ENCODE measurements around the gene CCDC188. TPM values are rescaled to one million over a fixed set of nuclear protein-coding genes. Genes with fewer than 3 reads are reported as not detected.

CCDC188 gene
- total RNA-seq, 1 experiment from 2014 or later: not detected

- no peak overlapping the region for H3K4me3 Mint-ChIP-seq (ENCODE audit: low read depth, unreplicated experiment)
- no peak for TF ChIP-seq CTCF (IDR thresholded peaks at IDR 0.05; ENCODE audit: unreplicated experiment)
- H3K27ac Mint-ChIP-seq (ENCODE audit: unreplicated experiment): no peak overlapping the region
- intact Hi-C loops (cut with micrococcal nuclease; ENCODE audit: unreplicated experiment): no loop called here
- no peaks in the 10 kb centered on the region for H3K4me1 Mint-ChIP-seq (ENCODE audit: low read depth, unreplicated experiment)
- CTCF ChIA-PET: no interaction called here
- no TSS peak for BruUV-seq (replicated peaks)
- no peaks in the 10 kb centered on the region for H3K36me3 Mint-ChIP-seq (ENCODE audit: insufficient read depth, unreplicated experiment)
- H3K9me3 Mint-ChIP-seq (ENCODE audit: low read depth, unreplicated experiment): no peaks in the 10 kb centered on the region
- DNase-seq: no peak
- H3K27me3 Mint-ChIP-seq (ENCODE audit: unreplicated experiment): peaks cover 63% of the 10 kb centered on the region
Observed at GRCh38 chr22:20170170-20170569, 19.3 kb upstream of the CCDC188 start.

DNA sequence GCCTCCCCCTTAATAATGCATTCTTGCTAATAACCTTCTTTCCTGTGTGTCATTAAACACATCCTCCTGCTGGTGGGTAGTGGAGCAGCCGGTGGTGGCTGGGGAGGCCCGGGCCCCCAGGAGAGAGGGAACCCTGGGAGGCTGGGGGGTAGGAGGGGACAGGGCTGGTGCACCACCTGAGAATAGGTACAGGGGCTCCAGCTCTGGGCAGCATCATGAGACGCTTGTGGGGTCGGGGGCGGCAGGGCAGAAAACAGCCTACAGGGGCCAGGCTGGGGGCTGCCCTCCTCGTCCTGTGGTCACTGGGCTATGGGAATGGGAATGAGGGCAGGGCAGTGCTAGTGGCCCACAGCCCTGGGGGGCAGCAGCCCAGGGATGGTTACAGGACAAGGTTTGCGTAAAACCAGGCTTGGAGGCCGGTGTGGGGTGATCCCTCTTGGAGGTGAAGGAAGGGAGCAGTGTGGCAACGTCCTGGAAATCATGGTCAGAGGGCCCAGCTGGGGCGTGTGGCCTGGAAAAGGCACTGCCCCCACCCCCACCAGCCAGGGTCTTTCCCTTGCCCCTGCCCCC is 18.5 kb upstream of the CCDC188 start:
- DNase-seq: no peak
- Mint-ChIP-seq H3K9me3 (ENCODE audit: low read depth, unreplicated experiment) (peaks cover 1% of the 10 kb centered on the region), H3K4me3 (ENCODE audit: low read depth, unreplicated experiment) (no peak overlapping the region), H3K36me3 (ENCODE audit: insufficient read depth, unreplicated experiment) (no peaks in the 10 kb centered on the region), H3K4me1 (ENCODE audit: low read depth, unreplicated experiment) (no peaks in the 10 kb centered on the region), H3K27ac (ENCODE audit: unreplicated experiment) (no peak overlapping the region), H3K27me3 (ENCODE audit: unreplicated experiment) (peaks cover 65% of the 10 kb centered on the region)
- TF ChIP-seq CTCF (IDR thresholded peaks at IDR 0.05; ENCODE audit: unreplicated experiment): no peak
- CTCF ChIA-PET: no interaction called here
- no TSS peak for BruUV-seq (replicated peaks)
- intact Hi-C loops (cut with micrococcal nuclease; ENCODE audit: unreplicated experiment): no loop called here

DNA sequence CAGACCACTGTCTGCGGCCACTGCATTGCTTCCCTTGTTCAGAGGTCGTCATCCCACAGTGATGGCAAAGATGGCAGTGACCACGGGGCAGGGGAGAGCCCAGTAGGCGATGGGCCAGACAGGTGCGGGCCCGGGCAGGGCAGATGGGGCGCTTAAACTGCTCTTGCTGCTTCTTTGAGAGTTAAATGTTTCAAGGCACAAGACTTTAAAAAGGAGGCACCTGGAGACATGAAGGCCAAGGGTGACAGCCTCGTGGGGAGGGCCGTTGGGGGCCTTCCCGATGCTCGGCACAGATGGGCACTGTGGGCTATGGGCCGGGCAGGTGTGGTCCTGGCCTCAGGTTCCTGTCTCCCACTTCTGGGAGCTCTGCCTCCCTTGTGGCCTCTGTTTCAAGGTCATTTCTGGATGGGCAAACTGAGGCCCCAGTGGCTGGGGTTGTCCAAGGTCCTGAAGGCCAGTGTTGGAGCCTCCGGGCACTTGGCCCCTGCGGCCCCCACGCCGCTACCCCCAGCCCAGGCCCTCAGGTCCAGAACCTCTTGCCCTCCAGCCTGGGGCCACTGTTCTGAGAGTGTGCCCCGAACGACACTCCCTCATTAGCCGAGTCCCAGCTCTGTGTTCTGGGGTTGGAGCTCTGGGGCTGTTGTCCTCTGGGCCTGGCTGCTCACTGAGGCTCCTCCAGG is 16.9 kb upstream of the CCDC188 start:
- no peak overlapping the region for H3K4me3 Mint-ChIP-seq (ENCODE audit: low read depth, unreplicated experiment)
- BruUV-seq (replicated peaks): no TSS peak
- CTCF ChIA-PET: no interaction called here

GRCh38 chr22:20166703-20167102 is 15.8 kb upstream of the CCDC188 start:
- DNase-seq: no peak
- CTCF ChIA-PET: no interaction called here
- H3K9me3 Mint-ChIP-seq (ENCODE audit: low read depth, unreplicated experiment): peaks cover 6% of the 10 kb centered on the region
- TF ChIP-seq CTCF (IDR thresholded peaks at IDR 0.05; ENCODE audit: unreplicated experiment): no peak
- no TSS peak for BruUV-seq (replicated peaks)
- no peak overlapping the region for H3K4me3 Mint-ChIP-seq (ENCODE audit: low read depth, unreplicated experiment)
- intact Hi-C loops (cut with micrococcal nuclease; ENCODE audit: unreplicated experiment): no loop called here
- H3K36me3 Mint-ChIP-seq (ENCODE audit: insufficient read depth, unreplicated experiment): no peaks in the 10 kb centered on the region
- H3K27me3 Mint-ChIP-seq (ENCODE audit: unreplicated experiment): peaks cover 59% of the 10 kb centered on the region
- no peak overlapping the region for H3K27ac Mint-ChIP-seq (ENCODE audit: unreplicated experiment)
- no peaks in the 10 kb centered on the region for H3K4me1 Mint-ChIP-seq (ENCODE audit: low read depth, unreplicated experiment)

More for the DNA sequence above, 16.9 kb upstream of the CCDC188 start:
- H3K27me3 Mint-ChIP-seq (ENCODE audit: unreplicated experiment): peaks cover 59% of the 10 kb centered on the region
- no peak for DNase-seq
- no peaks in the 10 kb centered on the region for H3K4me1 Mint-ChIP-seq (ENCODE audit: low read depth, unreplicated experiment)
- H3K9me3 Mint-ChIP-seq (ENCODE audit: low read depth, unreplicated experiment): peaks cover 6% of the 10 kb centered on the region
- H3K27ac Mint-ChIP-seq (ENCODE audit: unreplicated experiment): no peak overlapping the region
- no peak for TF ChIP-seq CTCF (IDR thresholded peaks at IDR 0.05; ENCODE audit: unreplicated experiment)
- intact Hi-C loops (cut with micrococcal nuclease; ENCODE audit: unreplicated experiment): no loop called here
- H3K36me3 Mint-ChIP-seq (ENCODE audit: insufficient read depth, unreplicated experiment): no peaks in the 10 kb centered on the region
